Measurements from ENCODE around the gene PTPN6. TPM values are rescaled to one million over a fixed set of nuclear protein-coding genes. Genes with fewer than 3 reads are reported as not detected.
A peak's percentile ranks its signal among the peaks of the same experiment; 100 is the strongest.

The PTPN6 gene
- total and polyA plus RNA-seq, 2 of the 4 experiments (the other 2 are of a cell fraction), result under 0.01 to 0.14 TPM

DNA sequence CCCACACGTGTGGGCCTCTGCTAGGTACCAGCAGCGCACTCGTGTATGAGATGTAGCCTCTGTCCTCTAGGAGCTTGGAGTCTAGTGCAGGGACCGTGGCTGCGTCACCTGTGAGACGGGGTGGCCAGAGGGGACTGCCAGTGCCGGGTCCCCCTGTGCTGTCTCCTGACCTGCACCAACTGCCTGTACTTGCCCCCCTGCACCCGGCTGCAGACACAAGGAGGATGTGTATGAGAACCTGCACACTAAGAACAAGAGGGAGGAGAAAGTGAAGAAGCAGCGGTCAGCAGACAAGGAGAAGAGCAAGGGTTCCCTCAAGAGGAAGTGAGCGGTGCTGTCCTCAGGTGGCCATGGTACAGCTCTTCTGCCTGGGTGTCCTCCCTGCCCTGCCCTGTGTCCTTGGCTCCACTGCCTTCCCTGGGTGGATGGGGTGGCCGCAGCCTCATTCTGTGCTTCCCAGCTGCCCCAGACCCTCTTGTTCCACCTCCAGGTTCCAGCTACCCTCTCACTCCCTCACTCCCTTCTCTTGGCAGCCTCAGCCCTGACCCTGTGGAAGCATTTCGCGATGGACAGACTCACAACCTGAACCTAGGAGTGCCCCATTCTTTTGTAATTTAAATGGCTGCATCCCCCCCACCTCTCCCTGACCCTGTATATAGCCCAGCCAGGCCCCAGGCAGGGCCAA lies 9.6 kb downstream of the PTPN6 start:
- ATAC-seq (ENCODE audit: low read depth), result peak; percentile 34
- in situ Hi-C loops (cut with MboI; ENCODE audit: low sequenced_read_pairs), result loop anchor here (5.0 kb wide), 1 partner anchor 93 kb away; the partner anchor contains the start of gene TPI1

More for the DNA sequence above, 9.6 kb downstream of the PTPN6 start:
- BruUV-seq (replicated peaks), result no TSS peak
- Histone ChIP-seq H4K8ac (ENCODE audit: low read depth in 2 of 2, low read length in 2 of 2) (no peak overlapping the region; a peak in 1 of 4 replicates), H3K4me1 (ENCODE audit: control insufficient read depth, insufficient read depth, low read length) (peaks cover 5% of the 10 kb centered on the region; the same call in 1 of the 2 replicates), H3K79me1 (ENCODE audit: low read depth in 1 of 2, low read length in 2 of 2) (no peaks in the 10 kb centered on the region), H3K23ac (ENCODE audit: low read depth, low read length) (no peak overlapping the region), H3K4me2 (ENCODE audit: low read depth, low read length) (no peak overlapping the region), H4K20me1 (ENCODE audit: insufficient read depth, low read length) (no peaks in the 10 kb centered on the region), H3K14ac (replicated peaks; ENCODE audit: low read depth, low read length) (no peak overlapping the region), H3K9ac (ENCODE audit: low read depth, low read length) (no peak overlapping the region), H2BK120ac (ENCODE audit: low read depth, low read length) (no peak overlapping the region), H3K36me3 (ENCODE audit: control insufficient read depth, insufficient read depth, low read length) (peaks cover 11% of the 10 kb centered on the region), H2AFZ (replicated peaks; ENCODE audit: low read length, poor library complexity) (peak overlapping the region; percentile 88), H2AK5ac (ENCODE audit: low read depth, low read length) (no peak overlapping the region), H2AK9ac (replicated peaks; ENCODE audit: low read depth, low read length, poor library complexity) (peak overlapping the region; percentile 53), H3K4me3 (ENCODE audit: insufficient read depth, low read depth, low read length) (no peak overlapping the region), H2BK15ac (ENCODE audit: low read depth, low read length) (no peak overlapping the region), H3K9me1 (ENCODE audit: insufficient read depth, low read length) (no peaks in the 10 kb centered on the region), H2BK5ac (ENCODE audit: low read depth, low read length, poor library complexity, severe bottlenecking) (no peak overlapping the region), H4K5ac (ENCODE audit: low read depth, low read length) (no peak overlapping the region), H4K91ac (ENCODE audit: insufficient read depth, low read depth, low read length) (no peak overlapping the region), H3K56ac (ENCODE audit: extremely low read depth, insufficient read depth, low read length) (no peak overlapping the region), H2BK20ac (ENCODE audit: low read depth, low read length) (no peak overlapping the region), H3K18ac (ENCODE audit: low read depth, low read length) (no peak overlapping the region), H3K9me3 (ENCODE audit: control insufficient read depth, insufficient read depth, low read length) (no peaks in the 10 kb centered on the region), H3K27ac (ENCODE audit: insufficient read depth, low read length) (no peak overlapping the region), H3K27me3 (ENCODE audit: control insufficient read depth, insufficient read depth, low read length) (no peaks in the 10 kb centered on the region), H3K4ac (ENCODE audit: low read depth, low read length) (no peak overlapping the region)
- TF ChIP-seq RAD21 (IDR thresholded peaks at IDR 0.05; ENCODE audit: low read length), result peak; percentile 49
- TF ChIP-seq CTCF (conservative IDR thresholded peaks at IDR 0.05; ENCODE audit: low read depth, low read length), result peak; percentile 40
- no peak for TF ChIP-seq NFE2L2 (IDR thresholded peaks at IDR 0.05; ENCODE audit: low read depth, low read length)
- POLR2A ChIA-PET (ENCODE audit: unreplicated experiment), result no interaction called here
- dilution Hi-C loops (cut with HindIII; ENCODE audit: low sequenced_read_pairs, unreplicated experiment), result no loop called here
- CTCF ChIA-PET, result interaction anchor here (1.2 kb wide), 2 partner anchors 9 to 148 kb away, joined by 3 to 4 read pairs; partner anchors contain the start of gene C1RL
- DNase-seq, result peak; percentile 38
- WGBS, 2 experiments (ENCODE audit: extremely low coverage in 2 of 2, insufficient read length in 1 of 2), result 92% methylated on average over 2 of the region's 13 CpGs; no CpG with 5 or more reads in 1 of the 2 experiments
- intact Hi-C loops (cut with micrococcal nuclease), result no loop called here
